Kidney capillary endothelial cell (primary cell): ENCODE measurements around the gene UBFD1.
"Not testable (repeated sequence)": the region's sequence is repeated elsewhere in the genome, so short reads cannot be mapped to it uniquely, and the experiment has no call there.

Experiments
- DNase-seq: peaks from one replicate; pipeline ENCODE4 v3.0.0-alpha.2; 2018; ENCODE audit warnings: low spot score

Gene UBFD1

DNA sequence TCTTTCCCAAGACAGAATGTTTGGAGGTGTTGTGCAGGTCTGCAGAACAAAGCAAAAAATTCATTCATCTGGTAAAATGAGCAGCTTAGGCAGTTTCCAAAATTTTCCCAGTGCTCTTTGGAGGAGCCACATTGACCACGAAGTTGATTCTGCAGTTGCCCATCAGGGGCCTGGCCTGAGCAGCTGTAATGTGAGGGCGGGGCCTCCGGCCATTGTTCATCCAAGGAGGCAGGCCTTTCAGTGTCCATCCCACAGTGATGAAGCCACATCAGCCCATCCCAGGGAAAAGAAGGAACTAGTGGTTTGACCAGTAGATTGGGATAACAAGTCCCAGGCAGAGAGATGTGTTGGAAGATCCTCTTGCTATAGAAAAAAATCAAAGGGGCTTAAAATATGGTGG lies 10.1 kb downstream of the UBFD1 start:
- no peak for DNase-seq

DNA sequence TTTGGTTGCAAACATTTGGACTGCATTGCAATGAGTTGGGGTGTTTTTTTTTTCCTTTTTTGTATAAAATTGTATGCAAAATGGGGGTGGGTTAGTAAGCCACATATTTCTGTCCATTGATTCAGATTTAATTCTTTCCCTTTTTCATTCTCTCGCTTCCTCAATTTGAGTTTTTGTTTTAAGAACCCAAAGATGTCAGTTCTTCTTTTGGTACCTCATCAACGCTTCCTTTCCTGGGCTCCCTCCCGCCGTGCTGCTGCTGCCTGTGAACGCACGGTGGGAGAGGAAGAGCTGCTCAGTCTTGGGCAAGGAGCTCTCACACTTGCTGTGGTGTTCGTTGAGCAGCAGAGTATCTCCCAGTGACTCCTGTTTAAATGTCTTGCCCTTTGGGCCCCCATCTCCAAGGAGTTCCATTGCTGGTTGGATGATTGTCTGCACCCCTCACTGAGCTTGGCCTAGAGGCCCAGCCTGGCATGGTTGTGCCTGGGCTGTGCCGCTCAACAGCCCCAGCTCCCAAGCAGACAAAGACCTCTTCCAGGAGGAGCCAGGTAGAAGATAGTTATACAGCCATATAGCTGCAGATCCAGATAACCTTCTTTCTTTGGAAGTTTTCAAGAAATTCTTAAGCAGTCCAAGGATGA lies 13.6 kb downstream of the UBFD1 start:
- no peak for DNase-seq

DNA sequence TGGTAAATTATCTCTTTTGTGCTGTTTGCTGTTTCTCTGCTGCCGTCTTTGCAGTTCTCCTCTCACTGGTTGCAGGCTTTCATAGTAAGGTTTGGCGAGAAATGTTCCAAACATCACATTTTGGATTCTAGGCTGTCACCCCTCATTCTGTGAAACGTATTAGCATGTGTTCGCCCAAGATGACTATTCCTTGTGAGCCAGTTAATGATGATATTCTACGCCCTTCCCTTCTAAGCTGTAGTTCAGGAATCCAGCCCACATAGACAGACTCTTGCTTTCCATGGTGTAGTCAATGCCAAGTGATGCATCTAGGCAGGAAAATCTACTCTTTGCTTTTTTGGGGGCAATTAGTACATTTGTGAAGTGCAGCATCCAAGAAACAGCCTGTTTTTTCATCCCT lies 14.4 kb downstream of the UBFD1 start:
- DNase-seq, result no peak

DNA sequence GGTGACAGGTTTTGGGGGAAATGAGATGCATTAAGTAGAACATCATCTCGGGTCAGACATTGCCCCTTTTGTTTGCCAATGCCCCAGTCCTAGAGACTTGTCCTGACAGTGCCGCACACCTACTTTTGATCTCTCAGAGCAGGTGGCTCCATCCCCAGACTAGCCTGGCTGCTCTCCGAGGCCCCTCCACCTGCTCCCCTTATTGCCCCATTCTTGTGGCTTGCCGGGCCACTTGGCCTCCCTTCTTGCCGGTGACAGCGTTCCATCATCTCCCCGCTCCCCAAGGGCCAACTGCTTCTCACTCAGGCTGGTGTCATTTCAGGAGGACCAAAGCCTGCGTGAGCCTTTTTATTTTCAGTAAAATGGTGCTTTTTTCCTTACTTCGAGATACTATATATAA lies 14.9 kb downstream of the UBFD1 start:
- DNase-seq, result no peak

DNA sequence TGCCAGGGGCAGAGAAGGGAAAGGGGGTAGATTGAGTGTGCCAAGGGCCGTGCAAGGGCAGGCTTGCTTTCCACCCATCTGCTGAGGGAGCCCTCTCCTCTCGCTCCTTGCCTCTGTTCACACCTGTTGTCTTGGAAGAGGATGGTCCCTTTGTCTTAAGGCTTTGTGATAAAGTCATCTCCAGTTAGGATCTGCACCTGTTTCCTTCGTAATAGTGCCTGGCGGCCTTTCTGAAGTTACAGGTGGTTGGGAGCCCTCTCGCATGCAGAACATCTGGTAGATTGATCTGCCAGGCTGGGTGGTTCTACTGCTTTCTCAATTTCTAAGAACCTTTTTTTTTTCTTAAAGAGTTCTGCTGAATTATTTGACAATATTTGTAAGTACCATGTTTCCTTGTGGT lies 16.3 kb downstream of the UBFD1 start:
- no peak for DNase-seq

DNA sequence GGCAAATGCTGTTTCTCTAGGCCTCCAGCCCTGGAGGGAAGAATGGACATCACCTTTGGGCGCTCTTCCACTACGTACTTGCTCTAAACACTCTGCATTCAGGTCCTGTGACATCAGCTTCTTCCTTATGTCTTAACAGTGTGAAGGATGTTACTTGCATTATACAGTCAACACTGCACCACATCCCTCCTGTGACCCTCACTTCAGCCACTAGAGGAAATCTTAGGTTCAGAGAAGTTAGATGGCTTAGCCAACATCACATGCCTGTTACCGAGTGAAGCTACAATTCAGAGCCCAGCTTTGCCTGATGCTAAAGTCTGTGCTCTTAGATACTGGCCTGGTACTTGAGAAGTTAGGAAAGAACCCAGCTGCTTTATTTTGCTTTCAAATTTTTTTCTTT lies 18.3 kb downstream of the UBFD1 start:
- DNase-seq, result no peak

DNA sequence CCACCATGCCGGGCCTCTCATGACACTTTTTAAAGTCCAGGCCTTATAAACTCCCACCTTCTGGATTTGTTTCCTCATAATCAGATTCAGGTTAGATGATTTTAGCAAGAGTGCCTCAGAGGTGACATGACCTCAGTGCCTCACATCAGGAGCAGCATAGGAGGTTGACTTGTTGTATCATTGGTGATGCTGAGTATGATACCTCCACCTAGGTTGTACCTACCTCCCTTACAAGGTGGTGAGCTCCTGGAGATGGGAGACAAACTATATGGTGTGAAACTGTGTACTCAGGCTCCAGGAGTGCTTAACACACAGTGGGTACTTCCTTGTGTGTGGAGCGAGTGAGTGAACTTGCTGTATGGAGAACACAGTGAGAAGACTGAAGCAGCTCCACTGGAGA lies 20.0 kb downstream of the UBFD1 start:
- DNase-seq, result no peak

DNA sequence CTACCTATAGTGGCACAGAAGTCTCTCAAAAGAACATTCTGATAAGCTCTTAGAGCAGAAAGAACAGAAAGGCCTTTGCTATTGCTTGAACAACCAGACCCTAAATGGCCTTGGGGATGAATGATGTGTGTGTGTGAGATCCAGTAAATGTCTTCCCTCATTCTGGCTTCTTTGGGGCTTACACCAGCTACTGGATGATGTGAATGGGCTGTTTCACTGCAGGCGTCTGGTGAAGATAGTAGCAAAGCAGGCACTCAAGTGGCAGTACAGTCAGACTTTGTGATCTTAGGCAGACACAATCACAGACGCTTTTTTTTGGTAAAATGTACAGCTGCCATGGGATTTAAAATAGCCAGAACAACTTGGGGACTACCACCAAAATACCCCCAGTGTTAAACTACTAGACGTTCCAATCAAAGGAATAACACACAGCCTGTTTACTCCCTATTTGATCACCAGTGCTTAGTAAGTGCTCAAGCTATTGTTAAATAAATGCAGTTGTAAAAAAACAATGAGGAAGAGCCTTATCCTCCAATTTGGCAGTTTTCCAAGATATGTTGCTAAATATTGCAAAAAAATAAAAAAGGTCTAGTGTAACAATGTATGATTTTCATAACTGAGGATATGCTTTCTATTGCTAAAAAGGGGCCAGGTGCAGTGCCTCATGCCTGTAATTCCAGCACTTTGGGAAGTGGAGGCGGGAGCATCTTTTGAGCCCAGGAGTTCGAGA lies 20.7 kb downstream of the UBFD1 start:
- peak; percentile 56 for DNase-seq

DNA sequence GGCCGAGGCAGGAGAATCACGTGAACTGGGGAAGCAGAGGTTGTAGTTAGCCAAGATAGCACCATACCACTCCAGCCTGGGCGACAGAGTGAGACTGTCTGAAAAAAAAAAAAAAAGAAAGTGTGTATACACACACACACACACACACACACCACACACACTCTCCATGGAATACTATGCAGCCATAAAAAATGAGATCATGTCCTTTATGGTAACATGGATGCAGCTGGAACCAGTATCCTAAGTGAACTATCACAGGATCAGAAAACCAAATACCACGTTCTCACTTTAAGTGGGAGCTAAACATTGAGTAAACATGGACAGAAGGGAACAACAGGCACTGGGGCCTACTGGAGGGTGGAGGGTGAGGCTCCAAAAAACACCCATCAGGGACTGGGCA lies 21.8 kb downstream of the UBFD1 start:
- no peak for DNase-seq

DNA sequence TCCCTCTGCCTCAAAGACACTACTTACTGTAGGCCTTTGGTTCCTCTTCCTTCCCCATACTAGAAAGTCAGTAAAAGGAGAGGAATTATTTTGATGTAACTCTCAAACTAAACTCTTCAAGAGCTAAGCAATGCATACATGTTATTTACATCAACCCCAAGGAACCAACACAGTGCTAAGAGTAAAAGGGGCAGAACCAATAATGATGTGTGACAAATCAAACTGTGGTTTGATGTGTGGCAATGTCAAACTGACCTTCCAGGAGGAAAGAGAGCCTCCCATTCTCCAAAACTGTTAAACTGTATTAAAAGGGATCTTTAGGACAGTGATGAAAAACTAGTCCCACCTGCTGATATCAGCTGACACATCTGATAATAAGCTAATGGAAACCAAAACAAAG lies 22.9 kb downstream of the UBFD1 start:
- no peak for DNase-seq

DNA sequence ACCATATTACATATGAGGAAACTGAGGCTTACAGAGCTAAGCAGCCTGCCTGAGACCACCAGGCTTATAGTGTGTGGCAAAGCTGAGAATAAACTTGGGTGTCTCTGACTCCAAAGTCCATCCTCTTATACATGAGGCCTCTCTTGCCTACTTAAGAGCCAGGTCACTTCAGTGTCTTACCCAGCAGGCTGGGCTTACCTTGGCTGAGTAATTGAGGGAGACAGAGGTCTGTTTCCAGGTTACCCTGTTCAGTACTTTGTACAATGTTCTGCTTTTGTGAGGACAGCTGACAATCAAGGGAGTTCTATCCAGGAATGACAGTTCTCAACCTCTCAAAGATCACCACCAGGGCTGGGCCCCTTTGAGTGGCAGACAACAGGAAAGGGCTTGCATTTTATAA lies 24.2 kb downstream of the UBFD1 start:
- DNase-seq, result no peak

DNA sequence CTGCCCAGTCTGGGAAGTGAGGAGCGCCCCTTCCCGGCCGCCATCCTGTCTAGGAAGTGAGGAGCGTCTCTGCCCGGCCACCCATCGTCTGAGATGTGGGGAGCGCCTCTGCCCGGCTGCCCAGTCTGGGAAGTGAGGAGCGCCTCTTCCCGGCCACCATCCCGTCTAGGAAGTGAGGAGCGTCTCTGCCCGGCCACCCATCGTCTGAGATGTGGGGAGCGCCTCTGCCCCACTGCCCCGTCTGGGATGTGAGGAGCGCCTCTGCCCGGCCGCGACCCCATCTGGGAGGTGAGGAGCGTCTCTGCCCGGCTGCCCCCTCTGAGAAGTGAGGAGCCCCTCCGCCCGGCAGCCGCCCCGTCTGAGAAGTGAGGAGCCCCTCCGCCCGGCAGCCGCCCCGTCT lies 25.7 kb downstream of the UBFD1 start:
- DNase-seq, result not testable (repeated sequence)

DNA sequence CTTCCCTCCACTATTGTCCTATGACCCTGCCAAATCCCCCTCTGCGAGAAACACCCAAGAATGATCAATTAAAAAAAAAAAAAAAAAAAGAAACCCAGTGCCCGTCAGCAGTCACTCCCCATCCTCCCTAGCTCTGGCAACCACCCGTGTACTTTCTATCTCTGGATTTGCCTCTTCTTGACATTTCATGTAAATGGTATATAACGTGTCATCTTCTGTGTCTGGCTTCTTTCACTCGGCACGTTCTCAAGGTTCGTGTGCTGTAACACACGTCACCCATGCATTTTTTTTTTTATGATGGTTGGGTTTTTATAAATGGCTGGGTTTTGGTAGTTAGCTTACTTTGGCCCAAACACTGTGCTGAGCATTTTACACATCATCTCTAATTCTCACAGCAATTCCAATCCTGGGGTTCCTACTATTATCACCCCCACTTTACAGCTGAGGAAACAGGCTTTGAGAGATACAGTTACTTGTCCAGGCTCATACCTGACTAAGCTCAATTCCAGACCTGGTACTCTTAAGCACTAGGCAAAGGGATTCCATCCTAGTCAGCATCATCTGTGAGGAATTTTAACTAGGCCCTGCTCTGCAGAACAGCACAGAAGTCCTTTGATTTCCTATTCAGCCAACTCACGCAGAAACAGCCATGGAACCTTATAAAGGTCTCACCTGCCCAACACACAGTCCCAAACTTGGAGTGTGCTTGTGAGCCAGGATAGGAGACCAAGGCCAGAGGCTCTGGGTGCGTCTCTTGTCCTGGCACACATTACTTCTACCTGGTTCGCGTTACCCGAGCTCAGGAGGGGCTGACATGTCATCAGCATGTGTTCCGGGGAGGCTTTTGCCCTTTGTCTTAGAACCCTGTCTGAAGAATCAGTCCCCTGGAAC lies 26.9 kb downstream of the UBFD1 start:
- no peak for DNase-seq

DNA sequence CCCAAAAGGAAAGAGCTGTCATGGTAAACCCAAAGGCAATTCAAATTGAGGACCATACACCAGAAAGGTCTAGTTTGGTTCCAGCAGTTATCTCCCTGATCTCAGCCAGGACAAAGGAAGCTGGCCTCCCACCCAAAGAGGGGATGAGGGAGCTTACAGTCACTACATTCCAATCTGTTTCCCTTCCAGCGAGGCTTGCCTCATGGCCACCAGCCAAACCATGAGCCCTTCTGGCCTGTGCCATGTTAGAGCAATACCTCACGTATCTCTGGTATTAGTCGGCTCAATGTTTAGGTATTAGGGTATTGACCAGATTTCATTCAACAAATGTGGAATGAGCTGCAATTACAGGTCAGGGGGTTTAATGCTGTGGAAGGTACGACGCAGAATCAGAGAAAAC lies 30.2 kb downstream of the UBFD1 start:
- DNase-seq, result no peak

DNA sequence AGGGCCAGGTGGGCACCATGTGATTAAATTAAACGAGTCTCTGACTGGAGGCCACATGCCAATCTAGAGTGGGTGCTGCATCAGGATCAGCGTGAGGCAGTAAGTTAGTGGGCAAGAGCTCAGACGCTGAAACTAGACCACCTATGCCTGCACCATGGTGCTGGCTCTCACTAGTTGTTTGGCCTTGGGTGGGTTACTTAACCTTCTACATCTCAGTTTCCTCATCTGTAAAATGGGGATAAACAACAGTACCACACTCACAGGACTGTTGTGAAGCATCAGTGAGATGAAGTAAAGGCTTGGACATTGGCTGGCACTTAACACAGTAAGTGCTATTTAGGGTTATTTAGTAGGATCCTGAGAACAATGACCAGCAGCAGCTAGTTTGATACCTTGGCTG lies 32.7 kb downstream of the UBFD1 start:
- DNase-seq, result no peak

DNA sequence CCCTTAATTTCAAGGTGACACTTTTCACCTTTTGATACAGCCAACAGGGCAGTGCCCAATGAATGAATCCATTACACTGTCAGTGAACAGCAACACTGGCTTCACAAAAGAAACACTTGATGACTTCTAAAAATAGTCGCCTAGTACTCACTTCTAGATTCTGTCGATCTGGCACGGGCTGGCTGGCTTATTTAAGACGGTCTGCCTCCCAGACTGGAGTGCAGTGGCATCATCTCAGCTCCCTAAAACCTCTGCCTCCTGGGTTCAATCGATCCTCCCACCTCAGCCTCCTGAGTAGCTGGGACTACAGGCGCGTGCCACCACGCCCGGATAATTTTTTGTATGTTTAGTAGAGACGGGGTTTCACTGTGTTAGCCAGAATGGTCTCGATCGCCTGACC lies 36.7 kb downstream of the UBFD1 start:
- no peak for DNase-seq

DNA sequence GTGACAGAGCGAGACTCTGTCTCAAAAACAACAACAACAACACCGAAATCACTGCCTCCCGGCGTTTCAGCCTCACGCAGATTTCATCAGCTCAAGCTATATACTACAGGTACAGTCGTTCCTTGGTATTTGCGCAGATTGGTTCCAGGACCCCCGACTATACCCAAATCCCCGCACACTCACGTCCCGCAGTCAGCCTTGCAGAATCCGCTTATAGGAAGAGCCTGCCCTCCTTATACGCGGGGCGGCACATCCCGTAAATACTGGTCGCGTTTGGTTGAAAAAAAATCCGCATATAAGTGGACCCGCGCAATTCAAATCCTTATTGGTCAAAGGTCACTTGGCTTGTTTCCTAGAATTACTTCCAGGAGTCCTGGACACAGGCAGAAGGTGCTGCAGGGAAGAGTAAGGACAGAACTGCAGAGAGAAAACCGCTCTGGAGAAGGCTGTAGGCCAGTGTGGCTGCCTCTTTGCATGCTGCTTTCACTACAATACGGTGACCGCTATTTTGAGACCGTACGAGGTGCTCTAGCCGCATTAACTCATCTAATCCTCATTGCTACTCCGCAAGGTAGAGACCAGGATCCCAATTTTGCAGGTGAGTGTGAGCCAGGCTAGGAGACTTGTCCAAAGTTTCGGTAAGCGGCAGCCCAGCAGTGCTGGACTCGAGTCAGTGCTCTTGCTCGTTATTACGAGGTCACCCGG lies 37.9 kb downstream of the UBFD1 start:
- peak; percentile 12 for DNase-seq

DNA sequence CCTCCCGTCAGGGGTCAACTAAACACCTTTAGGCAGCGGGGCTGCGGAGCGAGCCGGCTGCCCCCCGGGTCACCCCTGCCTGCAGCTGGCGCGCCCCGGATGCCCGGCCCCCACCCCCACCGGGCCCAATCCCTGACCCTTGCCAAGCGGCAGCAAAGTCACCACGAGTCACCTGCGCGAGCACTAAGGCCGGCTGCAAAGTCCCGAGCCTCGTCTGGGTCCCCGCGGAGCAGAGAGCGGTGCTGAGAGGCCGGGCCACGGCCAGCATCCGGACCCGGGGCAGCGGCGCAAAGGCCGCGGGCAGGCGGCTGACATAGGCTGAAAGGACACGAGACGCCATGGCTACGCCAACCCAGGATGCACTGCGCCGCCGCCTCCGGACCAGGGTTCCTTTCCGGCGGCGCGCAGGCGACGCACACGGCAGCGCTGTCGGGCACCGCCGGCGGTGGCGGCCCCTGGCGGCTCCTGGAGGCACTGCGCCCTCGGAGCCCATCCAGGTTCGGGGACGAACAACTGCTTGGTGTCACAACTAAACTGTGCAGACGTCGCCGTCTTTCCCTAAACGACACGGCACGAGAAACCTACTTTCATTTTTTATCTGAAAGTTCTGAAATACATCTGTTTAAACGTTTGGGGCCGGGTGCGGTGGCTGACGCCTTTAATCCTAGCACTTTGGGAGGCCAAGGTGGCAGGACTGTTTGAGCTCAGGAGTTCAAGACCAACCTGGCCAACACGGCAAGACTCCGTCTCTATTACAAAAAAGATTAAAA lies 38.6 kb downstream of the UBFD1 start, which contains the start of gene NDUFAB1:
TSS of gene NDUFAB1 (minus strand) at position 366 of the 770 bp plus-strand sequence. CDS start at position 340, 26 bp downstream.
- DNase-seq, result peak; percentile 91

DNA sequence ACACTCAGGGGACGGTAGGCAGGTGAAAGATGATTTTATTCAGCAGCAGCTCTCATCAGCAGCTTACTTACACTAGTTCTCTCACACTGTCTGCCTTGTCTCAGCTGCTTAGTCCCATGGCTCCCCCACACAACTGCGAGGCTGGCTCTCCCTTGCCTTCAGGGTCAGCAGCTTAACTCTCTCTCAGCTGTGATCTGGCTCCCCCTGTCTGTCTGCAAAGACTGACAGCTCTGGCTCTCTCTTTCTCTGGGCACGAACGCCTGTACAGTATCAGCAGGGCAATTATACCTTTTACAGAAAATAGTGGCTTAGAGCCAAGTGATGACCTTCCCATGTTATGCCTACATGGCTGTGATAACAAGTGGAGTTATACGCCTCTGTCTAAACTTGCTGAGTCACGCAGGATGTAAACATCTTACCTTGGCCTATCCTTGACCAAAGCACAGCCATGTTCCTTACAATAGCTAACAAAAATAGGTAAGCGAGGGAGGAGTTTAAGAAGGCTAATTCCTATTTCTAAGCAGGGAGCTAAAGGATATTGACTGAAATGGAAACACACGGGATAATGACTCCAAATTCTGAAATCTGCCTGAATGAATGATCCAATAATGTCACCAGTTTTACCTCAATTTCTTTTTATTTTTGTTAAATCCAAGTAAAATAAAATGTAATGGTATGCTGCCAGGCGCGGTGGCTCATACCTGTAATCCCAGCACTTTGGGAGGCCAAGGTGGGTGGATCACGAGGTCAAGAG lies 39.7 kb downstream of the UBFD1 start:
- DNase-seq, result peak; percentile 21

DNA sequence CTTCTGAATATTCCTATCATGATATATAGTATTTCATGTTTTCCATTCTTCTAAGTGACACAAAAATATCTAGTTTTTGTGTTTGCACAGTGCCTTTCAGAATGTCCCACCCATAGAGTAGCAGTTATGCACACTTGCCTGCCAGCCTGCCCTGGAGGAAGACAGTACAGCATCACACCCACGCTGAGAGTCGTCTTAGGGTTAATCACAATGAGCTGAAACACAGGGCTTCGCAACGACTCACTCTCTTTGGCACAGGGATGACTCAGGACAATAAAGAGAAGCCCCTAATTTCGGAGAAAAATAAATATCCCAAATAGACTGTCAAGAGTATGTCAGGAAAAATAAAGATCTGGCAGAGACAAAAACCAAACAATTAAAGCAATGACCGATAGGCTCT lies 50.2 kb downstream of the UBFD1 start:
- DNase-seq, result peak; percentile 53

DNA sequence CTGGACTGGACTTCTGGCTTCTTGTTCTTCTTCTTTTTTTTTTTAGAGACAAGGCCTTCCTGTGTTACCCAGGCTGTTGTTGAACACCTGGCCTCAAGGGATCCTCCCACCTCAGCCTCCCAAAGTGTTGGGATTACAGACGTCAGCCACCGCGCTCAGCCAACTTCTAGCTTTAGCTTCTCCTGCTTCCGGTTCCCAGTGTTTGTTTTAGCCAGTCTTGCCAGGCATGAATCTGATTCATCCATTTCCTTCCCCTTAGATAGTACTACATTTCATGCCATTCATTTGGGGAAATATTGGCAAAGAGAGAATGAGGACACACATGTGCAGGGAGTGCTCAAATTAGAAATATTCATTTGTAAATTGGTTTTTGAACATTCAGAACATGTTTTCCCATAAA lies 50.7 kb downstream of the UBFD1 start:
- DNase-seq, result peak; percentile 76
